Mucosa of stomach (tissue), 1 donor: ENCODE data around the gene XRCC4.

Source experiments
- H3K27me3 ChIP-seq: one replicate; pipeline ENCODE4 v1.7.0; 2013; ENCODE audit warnings: mild to moderate bottlenecking, low read length; ENCODE audit not compliant: control insufficient read depth, insufficient read depth
- H3K36me3 ChIP-seq: one replicate; pipeline ENCODE4 v1.7.0; 2013; ENCODE audit warnings: low read length; ENCODE audit not compliant: control insufficient read depth, insufficient read depth
- H3K4me1 ChIP-seq: one replicate; pipeline ENCODE4 v1.7.0; 2013; ENCODE audit warnings: mild to moderate bottlenecking, low read length; ENCODE audit not compliant: control insufficient read depth, insufficient read depth
- H3K4me3 ChIP-seq: one replicate; pipeline ENCODE4 v1.7.0; 2013; ENCODE audit warnings: low read length
- H3K9ac ChIP-seq: one replicate; pipeline ENCODE4 v1.7.0; 2013; ENCODE audit warnings: mild to moderate bottlenecking, low read length, moderate library complexity
- H3K9me3 ChIP-seq: one replicate; pipeline ENCODE4 v1.7.0; 2013; ENCODE audit warnings: mild to moderate bottlenecking, low read length, moderate library complexity; ENCODE audit not compliant: control insufficient read depth
- donor health status: Pancreatic carcinoma.

Gene XRCC4

GRCh38 chr5:83209963-83210362, 132.6 kb downstream of the XRCC4 start:
- no peaks in the 10 kb centered on the region for H3K4me1 ChIP-seq
- H3K27me3 ChIP-seq, result no peaks in the 10 kb centered on the region
- H3K9me3 ChIP-seq, result no peaks in the 10 kb centered on the region
- H3K4me3 ChIP-seq, result no peak overlapping the region
- H3K36me3 ChIP-seq, result no peaks in the 10 kb centered on the region
- H3K9ac ChIP-seq, result no peak overlapping the region

GRCh38 chr5:83219077-83219476, 141.7 kb downstream of the XRCC4 start:
- no peak overlapping the region for H3K4me3 ChIP-seq
- no peaks in the 10 kb centered on the region for H3K36me3 ChIP-seq
- no peak overlapping the region for H3K9ac ChIP-seq
- H3K9me3 ChIP-seq, result no peaks in the 10 kb centered on the region
- H3K4me1 ChIP-seq, result no peaks in the 10 kb centered on the region
- H3K27me3 ChIP-seq, result no peaks in the 10 kb centered on the region

GRCh38 chr5:83219495-83219894, 142.1 kb downstream of the XRCC4 start:
- Histone ChIP-seq H3K36me3 (no peaks in the 10 kb centered on the region), H3K9ac (no peak overlapping the region), H3K4me1 (no peaks in the 10 kb centered on the region), H3K4me3 (no peak overlapping the region), H3K27me3 (no peaks in the 10 kb centered on the region), H3K9me3 (no peaks in the 10 kb centered on the region)

- Histone ChIP-seq H3K4me3 (no peak overlapping the region), H3K27me3 (no peaks in the 10 kb centered on the region), H3K9ac (no peak overlapping the region), H3K9me3 (no peaks in the 10 kb centered on the region), H3K4me1 (no peaks in the 10 kb centered on the region), H3K36me3 (no peaks in the 10 kb centered on the region)
Observed at GRCh38 chr5:83220331-83220730, 143.0 kb downstream of the XRCC4 start.

- H3K4me3 ChIP-seq, result no peak overlapping the region
- H3K27me3 ChIP-seq, result no peaks in the 10 kb centered on the region
- no peak overlapping the region for H3K9ac ChIP-seq
- no peaks in the 10 kb centered on the region for H3K9me3 ChIP-seq
- no peaks in the 10 kb centered on the region for H3K4me1 ChIP-seq
- H3K36me3 ChIP-seq, result no peaks in the 10 kb centered on the region
Observed at GRCh38 chr5:83222906-83223305, 145.6 kb downstream of the XRCC4 start.

- H3K9ac ChIP-seq, result no peak overlapping the region
- H3K4me3 ChIP-seq, result no peak overlapping the region
- no peaks in the 10 kb centered on the region for H3K27me3 ChIP-seq
- H3K36me3 ChIP-seq, result no peaks in the 10 kb centered on the region
- no peaks in the 10 kb centered on the region for H3K9me3 ChIP-seq
- no peaks in the 10 kb centered on the region for H3K4me1 ChIP-seq
Observed at GRCh38 chr5:83227611-83228010, 150.3 kb downstream of the XRCC4 start.

GRCh38 chr5:83230511-83230910, 153.2 kb downstream of the XRCC4 start:
- Histone ChIP-seq H3K36me3 (no peaks in the 10 kb centered on the region), H3K4me1 (no peaks in the 10 kb centered on the region), H3K27me3 (no peaks in the 10 kb centered on the region), H3K9me3 (no peaks in the 10 kb centered on the region), H3K4me3 (no peak overlapping the region), H3K9ac (no peak overlapping the region)

GRCh38 chr5:83244516-83244915, 167.2 kb downstream of the XRCC4 start:
- no peaks in the 10 kb centered on the region for H3K9me3 ChIP-seq
- no peak overlapping the region for H3K4me3 ChIP-seq
- H3K27me3 ChIP-seq, result no peaks in the 10 kb centered on the region
- no peaks in the 10 kb centered on the region for H3K4me1 ChIP-seq
- H3K36me3 ChIP-seq, result no peaks in the 10 kb centered on the region
- no peak overlapping the region for H3K9ac ChIP-seq

- Histone ChIP-seq H3K4me3 (no peak overlapping the region), H3K9me3 (no peaks in the 10 kb centered on the region), H3K27me3 (no peaks in the 10 kb centered on the region), H3K4me1 (no peaks in the 10 kb centered on the region), H3K9ac (no peak overlapping the region), H3K36me3 (no peaks in the 10 kb centered on the region)
Observed at GRCh38 chr5:83245037-83245436, 167.7 kb downstream of the XRCC4 start.

- no peaks in the 10 kb centered on the region for H3K27me3 ChIP-seq
- H3K36me3 ChIP-seq, result no peaks in the 10 kb centered on the region
- H3K9me3 ChIP-seq, result no peaks in the 10 kb centered on the region
- H3K9ac ChIP-seq, result no peak overlapping the region
- no peak overlapping the region for H3K4me3 ChIP-seq
- no peaks in the 10 kb centered on the region for H3K4me1 ChIP-seq
Observed at GRCh38 chr5:83246071-83246470, 168.7 kb downstream of the XRCC4 start.

- H3K4me1 ChIP-seq, result no peaks in the 10 kb centered on the region
- no peaks in the 10 kb centered on the region for H3K36me3 ChIP-seq
- H3K9ac ChIP-seq, result no peak overlapping the region
- no peak overlapping the region for H3K4me3 ChIP-seq
- peaks cover 6% of the 10 kb centered on the region for H3K27me3 ChIP-seq
- no peaks in the 10 kb centered on the region for H3K9me3 ChIP-seq
Observed at GRCh38 chr5:83249156-83249555, 171.8 kb downstream of the XRCC4 start.

- Histone ChIP-seq H3K4me3 (no peak overlapping the region), H3K9ac (no peak overlapping the region), H3K27me3 (peaks cover 6% of the 10 kb centered on the region), H3K4me1 (no peaks in the 10 kb centered on the region), H3K9me3 (no peaks in the 10 kb centered on the region), H3K36me3 (no peaks in the 10 kb centered on the region)
Observed at GRCh38 chr5:83251849-83252248, 174.5 kb downstream of the XRCC4 start.

- Histone ChIP-seq H3K4me1 (no peaks in the 10 kb centered on the region), H3K9ac (no peak overlapping the region), H3K9me3 (no peaks in the 10 kb centered on the region)
Observed at GRCh38 chr5:83253720-83254119, 176.4 kb downstream of the XRCC4 start.

More at GRCh38 chr5:83253720-83254119, 176.4 kb downstream of the XRCC4 start:
- no peaks in the 10 kb centered on the region for H3K36me3 ChIP-seq
- H3K27me3 ChIP-seq, result peaks cover 6% of the 10 kb centered on the region
- no peak overlapping the region for H3K4me3 ChIP-seq
